Stimulated activated CD8-positive, alpha-beta memory T cell treated with anti-CD3 and anti-CD28 coated beads, Interleukin-15, amount 100 ng/mL, for 48 hours (primary cell): Measurements from ENCODE around the gene TARDBP.
"Not testable (repeated sequence)": the region's sequence is repeated elsewhere in the genome, so short reads cannot be mapped to it uniquely, and the experiment has no call there.

Experiments used
- DNase-seq, 2 donors: peaks; one replicate each; pipeline ENCODE4 v3.0.0-alpha.2; 2020; ENCODE audit warnings: low read depth in 2 of 2

The TARDBP gene

DNA sequence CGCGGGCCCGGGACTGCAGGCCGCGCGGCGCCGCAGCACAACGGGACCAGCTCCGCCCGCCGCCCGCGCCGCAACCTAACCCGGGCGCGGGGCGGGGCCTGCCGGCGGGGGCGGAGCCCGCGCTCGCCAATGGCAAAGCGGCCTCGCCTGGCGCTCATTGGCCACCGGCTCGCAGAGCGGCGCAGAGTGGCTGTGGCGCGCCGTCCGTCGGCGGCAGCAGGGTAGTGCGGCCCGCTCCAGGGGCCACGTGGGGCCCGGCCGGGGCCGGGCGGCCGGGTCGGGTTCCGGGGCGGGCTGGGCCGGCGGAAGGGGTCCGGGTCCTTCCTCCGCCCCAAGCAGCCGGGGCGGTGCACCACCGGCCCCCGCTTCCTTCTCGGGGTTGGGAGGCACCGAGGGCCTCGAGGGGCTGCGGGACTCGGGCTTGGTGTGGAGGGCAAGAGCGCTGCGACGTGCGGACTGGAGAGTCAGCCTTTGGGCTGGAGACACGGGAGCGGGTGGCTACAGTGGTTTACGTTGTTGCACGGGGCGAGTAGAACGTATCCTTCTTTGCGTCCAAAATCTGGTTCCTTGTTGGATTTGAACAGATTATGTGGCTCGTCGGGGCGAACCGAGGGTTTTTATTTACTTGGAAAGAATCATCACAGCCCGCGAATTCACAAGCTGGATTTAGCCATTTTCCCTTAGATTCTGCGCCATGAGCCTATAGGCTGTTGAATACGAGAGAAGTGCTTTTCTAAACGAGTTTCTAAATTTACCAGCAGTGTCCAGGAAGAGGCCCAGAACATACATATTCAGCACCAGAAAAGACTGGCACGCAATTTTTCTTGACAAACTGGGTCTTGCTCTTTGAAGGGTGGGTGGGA, 47.7 kb downstream of the TARDBP start, which contains the start of gene SRM:
SRM (minus strand) TSS at position 51 of the 863 bp plus-strand sequence. CDS start 75 bp downstream, outside the sequence.
- DNase-seq: peak; percentile 89 to 90

DNA sequence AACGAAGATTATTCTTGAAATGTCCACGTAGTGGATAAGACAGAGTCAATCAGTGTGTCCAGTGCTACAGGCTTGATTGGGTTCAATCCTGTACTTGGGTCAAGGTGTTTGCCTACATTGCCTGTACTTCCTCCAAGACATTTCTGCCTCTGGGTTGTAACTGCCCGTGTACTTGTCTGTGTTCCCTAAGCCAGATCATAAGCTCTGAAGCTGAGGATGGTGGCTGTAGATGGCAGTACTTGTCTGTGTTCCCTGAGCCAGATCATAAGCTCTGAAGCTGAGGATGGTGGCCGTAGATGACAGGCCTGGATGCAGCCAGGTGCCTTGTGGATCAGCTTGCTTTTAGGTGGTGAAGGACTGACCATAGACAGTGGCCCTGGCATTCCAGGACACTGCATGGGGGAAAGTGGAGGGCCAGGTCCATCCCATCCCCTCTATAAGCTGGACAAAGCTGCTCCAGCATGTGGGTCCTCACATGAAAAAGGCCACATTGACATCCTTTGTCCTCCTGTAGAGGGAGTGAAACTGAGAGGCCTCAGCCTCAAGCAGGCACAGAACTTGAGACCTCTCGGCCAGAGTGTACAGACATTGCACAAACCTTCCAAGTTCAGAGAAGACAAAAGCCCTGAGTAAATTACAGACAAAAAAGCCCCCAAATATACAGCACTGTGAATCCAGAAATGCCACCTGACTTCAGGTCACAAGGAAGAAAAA, 49.4 kb downstream of the TARDBP start:
- DNase-seq: no peak

DNA sequence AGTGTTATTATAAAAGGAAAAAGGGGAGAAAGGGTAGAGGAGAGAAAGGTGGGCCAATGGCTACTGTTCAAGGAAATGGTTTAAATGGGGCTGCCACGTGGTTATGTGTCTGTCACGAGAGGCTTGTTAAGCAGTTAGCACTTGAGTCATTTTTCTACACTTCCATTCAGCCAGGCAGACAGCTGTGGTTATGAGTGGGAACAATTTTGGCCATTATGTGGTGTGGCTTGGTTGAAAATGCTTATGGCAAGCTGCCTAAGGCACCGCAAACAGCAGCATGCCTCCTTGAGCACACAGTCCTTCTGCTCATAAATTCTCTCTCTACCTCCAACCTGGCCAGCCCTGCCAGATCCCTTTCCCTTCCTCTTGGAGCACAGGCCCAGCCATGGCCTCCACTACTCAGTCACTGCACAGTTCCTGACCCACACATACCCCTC, 50.5 kb downstream of the TARDBP start:
- peak; percentile 30 to 58 for DNase-seq

DNA sequence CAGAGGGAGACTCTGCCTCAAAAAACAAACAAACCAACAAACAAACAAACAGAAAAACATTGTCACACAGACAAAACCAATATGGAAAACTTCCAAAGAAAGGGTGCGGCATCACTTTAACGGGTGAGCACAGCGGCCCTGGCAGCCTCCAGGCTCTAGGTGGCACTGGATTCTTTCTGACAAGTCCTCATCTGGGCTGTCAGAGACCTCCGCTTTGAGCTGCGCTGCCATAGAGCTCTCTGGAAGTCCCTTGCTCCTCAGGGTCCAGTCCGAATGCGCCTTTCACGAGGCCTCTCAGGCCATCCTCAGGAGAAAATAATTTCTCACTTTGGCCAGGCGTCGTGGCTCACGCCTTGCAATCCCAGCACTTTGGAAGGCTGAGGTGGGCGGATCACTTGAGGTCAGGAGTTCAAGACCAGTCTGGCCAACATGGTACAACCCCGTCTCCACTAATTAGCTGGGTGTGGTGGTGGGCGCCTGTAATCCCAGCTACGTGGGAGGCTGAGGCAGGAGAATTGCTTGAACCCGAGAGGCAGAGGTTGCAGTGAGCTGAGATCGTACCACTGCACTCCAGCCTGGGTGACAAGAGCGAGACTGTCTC, 51.6 kb downstream of the TARDBP start:
- not testable (repeated sequence) for DNase-seq

DNA sequence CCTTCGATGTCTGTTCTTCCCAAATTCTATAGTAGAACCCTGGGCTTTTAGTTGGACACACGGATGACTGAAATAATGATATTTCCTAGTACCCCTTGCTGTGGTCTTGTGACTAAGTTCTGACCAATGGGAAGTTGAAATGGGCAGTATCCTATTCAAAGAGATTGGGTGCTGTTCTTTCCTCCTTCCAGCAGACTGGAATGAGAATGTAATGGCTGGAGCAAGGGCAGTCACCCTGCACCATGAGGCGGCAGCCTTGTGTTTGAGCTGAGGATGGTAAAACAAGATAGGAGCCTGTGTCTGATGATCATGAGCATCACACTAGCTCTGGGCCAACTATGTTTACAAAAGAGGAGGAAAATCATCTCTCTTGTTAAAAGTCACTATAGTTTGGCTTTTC, 52.5 kb downstream of the TARDBP start:
- DNase-seq: no peak

DNA sequence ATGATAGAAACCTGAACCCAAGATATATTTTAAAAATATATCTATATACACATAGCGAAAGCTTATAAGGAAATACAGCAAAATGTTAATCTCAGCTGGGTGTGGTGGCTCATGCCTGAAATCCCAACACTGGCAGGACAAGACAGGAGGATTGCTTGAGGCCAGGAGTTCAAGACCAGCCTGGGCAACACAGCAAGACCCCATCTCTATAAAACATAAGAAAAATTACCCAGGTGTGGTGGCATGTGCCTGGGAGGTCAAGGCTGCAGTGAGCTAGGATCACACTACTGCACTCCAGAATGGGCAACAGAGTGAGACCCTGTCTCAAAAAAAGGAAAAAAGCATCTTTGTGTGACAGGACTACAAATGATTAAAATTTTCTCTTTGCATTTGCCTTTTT, 53.3 kb downstream of the TARDBP start:
- no peak for DNase-seq

DNA sequence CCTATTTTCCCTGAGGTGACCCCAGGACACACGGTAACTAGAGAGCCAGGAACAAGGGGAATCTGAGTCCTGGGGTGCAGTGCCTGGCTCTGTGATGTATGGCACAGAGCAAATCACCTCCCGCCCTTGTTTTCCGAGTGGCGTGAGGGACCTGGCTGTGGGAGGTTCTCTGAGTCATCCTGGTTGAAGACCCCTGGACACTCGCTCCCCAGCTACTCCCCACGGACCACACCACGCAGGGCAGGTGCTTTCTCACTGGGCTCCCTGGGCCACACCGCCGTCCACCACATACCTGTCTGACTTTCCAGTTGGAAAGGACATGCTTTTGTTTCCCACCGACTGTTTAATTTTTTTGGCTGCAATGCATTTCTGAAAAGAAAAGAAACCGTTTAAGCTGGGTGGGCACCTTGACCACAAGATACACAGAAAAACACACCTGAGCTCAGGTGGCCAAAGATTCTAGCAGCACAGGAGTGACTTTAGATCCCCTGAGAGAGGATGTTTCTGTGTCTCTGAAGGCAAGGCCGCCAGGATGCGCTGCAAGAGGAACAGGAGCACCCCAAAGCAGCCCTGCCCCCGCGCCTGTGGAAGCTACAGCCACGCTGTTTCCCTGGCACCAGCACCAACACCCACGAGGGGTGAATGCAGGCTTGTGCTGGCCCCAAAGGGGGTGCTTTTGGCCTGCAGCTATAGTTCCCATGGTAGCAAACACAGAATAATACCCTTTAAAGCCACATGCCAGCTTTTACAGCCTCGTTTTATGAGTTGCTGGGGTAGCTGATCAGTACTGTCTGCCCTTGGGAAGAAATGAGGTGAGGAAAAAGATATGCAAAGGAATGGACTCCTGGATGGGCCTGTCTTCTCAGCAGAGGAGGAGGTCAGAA, 55.5 kb downstream of the TARDBP start:
- no peak for DNase-seq

DNA sequence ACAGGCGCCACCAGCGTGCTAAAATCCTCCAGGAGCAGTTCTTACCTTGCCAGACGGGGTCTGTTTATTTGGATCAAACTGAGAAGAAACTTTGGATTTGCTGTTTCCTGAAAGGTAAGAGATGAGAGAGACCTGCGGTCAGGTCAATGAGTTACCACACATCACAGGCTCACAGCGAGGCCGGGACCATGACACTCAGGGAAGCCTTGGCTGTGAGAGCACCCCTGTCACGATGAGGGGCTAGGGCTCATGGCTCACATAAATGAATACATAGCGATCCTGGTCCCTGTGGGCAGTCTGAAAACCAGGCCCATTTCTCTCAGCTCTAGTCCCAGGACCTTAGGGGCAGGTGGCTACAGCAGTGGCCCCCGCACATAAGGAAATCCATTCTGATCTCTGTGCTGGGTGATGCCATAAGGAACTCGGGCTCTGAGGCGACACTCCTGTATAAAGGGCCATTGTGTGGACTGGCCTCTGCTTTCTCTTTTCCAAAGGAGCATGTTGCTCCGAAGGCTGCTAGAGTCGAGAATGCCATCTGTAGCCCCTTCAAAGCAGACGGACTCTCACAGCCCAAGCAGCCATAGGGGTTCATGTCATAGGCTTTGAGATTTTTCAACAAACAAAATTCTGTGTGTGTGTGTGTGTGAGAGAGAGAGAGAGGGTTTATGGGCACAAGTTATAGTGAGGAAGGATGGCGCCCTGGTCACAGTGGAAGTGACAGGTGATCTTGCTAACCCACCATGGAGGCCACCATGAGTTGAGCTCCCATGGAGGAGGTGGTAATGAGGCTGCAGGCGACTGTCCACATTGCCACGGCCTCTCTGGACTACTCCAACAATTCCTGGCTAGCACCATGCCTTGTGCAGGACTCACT, 56.4 kb downstream of the TARDBP start:
- no peak for DNase-seq

DNA sequence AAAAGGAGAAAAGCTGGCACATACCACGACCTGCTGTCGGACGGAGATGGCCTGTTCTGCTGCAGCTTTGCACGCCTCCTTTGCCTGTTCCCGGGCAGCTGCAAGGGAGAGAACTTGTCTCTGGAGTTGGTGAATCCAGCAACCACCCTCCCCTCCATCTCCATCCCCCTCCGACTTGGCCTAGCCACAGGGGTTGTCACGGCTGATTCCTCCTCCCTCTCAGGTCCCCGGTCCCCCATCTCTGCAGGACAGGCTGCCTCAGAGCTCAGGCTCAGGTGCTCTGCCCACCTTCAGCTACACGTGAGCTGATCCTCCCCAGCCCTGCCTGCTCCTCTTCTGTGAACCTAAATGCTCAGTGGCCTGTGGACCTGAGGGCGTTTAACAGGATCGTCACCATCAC, 58.4 kb downstream of the TARDBP start:
- no peak for DNase-seq

DNA sequence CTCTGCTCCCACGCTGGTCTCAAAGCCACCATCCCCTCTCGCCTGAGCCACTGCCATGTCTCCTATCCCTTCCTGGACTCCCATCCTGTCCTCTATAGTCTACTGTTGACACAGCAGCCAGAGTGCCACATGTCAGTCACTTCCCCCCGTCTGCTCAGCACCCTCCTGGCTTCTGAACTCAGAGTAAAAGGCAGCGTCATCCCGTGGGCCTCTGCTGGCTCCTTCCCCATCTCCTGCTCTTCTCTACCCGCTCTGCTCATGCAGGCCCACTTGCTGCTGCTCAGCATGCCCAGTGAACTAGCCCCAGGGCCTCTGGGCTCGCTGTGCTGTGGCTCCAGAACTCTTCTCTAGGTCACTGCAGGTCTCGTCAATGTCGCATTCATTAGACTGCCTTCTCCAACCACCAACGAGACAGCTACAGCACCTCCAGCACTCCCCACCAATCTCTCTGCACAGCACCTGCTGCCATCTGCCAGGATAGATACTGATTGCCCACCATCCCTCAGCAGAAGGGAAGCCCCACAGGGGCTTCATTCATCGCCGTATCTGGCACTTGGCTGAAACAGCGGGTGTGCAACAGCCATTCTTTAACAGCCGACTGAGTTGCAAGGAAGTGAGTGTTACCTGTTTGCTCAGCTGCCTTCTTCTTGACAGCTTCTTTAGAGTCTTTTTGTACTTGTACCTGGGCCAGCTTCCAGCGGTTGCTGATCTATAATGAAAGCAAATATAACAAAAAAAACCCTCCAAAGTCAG, 59.2 kb downstream of the TARDBP start:
- DNase-seq: no peak

DNA sequence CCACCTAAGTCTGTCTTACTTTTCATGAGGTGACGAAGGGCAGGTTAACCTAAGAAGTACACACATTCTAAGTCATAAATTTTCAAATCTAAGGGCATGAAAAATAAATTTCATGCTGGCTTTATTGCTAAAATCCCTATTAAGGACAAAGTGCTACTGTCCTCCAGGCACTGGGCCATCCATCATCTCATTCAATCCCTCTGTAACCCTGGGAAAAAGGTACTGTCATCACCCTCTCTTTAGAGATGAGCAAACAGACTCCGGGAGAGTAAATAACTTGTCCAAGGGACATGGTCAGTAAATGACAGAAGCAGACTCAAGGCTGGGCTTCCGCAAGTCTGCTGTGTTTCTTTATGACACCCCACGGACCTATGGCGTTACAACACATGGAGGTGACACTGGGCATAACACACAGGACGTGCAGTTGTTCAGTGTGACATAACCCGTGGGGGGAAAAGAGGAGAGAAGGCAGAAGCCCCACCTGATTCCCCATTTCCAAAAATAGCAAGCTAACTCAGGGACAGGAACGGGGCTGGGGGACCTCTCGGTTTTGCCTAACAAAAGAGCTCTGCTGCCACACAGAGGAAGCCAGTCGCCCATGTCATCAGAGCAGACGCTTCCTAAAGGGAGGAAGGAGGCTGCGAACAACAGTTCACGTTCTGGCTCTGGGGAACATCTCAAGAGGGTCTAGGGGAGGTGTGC, 59.9 kb downstream of the TARDBP start:
- no peak for DNase-seq

DNA sequence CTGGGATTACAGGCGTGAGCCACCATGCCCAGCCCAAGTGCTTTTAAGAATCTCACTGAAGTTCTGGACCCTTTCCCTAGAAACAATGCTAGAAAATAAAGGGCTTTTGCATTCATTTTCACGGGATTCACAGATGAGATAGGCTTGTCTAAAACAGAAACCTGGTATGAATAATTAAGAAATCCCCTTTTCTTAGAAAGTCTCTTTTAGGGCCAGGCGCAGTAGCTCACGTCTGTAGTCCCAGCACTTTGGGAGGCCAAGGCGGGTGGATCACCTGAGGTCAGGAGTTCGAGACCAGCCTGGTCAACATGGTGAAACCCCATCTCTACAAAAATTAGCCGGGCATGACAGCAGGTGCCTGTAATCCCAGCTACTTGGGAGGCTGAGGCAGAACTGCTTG, 60.9 kb downstream of the TARDBP start:
- DNase-seq: not testable (repeated sequence)
